ENCODE data around the gene CFAP68. TPM values are rescaled to one million over a fixed set of nuclear protein-coding genes. Genes with fewer than 3 reads are reported as not detected.

Gene CFAP68
- total RNA-seq, 1 donor from 2014 or later, result 26.0 TPM

DNA sequence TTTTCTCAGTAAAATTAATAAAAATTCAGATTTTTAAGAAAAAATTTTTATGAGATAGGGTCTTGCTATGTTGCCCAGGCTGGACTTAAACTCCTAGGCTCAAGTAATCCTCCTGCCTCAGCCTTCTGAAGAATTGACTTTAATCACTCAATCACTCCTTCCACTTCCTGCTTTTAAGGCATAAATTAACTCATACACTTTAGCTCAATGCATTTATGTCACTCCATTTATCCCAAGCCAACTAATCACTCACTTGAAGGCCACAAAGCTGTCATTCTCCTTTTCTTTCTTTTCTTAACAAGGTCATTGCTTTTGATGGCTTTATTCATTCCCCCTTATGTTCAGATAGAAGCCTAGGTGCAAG lies 8.8 kb upstream of the CFAP68 start:
- intact Hi-C loops (cut with micrococcal nuclease), result no loop called here
- H3K9me3 ChIP-seq (replicated peaks), result no peaks in the 10 kb centered on the region
- peaks cover 27% of the 10 kb centered on the region for H3K4me1 ChIP-seq
- no peak for DNase-seq
- H3K27me3 ChIP-seq (ENCODE audit: low read depth), result no peaks in the 10 kb centered on the region
- peak overlapping the region; percentile 96 for H3K27ac ChIP-seq (replicated peaks)
- peak overlapping the region; percentile 88 for H3K4me3 ChIP-seq
- peaks cover 41% of the 10 kb centered on the region for H3K36me3 ChIP-seq
- TF ChIP-seq, protein P1, sequence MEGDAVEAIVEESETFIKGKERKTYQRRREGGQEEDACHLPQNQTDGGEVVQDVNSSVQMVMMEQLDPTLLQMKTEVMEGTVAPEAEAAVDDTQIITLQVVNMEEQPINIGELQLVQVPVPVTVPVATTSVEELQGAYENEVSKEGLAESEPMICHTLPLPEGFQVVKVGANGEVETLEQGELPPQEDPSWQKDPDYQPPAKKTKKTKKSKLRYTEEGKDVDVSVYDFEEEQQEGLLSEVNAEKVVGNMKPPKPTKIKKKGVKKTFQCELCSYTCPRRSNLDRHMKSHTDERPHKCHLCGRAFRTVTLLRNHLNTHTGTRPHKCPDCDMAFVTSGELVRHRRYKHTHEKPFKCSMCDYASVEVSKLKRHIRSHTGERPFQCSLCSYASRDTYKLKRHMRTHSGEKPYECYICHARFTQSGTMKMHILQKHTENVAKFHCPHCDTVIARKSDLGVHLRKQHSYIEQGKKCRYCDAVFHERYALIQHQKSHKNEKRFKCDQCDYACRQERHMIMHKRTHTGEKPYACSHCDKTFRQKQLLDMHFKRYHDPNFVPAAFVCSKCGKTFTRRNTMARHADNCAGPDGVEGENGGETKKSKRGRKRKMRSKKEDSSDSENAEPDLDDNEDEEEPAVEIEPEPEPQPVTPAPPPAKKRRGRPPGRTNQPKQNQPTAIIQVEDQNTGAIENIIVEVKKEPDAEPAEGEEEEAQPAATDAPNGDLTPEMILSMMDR (IDR thresholded peaks at IDR 0.05; ENCODE audit: borderline replicate concordance), result no peak

DNA sequence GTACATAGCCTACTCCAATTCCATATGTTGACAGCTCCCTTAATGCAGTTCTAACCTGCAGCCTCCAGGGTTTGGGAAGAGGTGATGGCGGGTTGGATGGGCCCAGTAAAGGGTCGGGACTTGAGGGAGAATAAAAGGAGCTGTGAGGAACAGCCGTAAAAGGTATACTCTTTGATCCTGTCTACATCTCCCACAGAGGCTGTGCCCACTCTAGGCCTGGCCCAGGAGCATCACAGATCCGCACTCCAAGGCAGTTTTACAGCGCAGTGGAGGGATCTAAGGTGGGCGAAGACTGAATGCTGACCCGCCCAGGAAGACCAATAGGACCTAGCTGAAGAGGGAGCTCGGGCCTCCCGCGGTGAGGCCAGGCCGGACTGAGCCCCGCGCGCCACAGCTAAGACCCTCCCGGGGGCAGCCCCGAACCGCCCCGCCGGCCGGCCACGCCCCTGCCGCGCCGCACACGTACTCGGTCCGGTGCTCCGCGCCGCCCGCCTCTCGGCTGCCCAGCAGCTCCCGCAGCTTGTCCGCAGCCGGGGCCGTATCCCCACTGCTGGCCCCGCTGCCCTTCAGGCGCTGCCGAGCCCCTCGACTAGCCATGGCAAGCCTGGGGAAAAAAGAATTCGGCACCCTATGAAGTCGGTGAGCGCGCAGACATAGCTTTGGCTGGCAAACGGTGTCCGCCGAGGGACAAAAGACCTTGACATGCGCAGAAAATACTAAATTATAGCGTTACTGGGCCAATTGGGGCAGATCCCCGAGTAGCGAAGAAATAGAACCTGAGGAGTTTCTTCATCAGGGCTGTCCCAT lies 8.3 kb upstream of the CFAP68 start, which contains the start of gene ALG9:
Gene ALG9 (minus strand): TSS at position 696 of the 807 bp plus-strand sequence. CDS start 99 bp downstream, at position 597.
- TF ChIP-seq, protein P1 (IDR thresholded peaks at IDR 0.05; ENCODE audit: borderline replicate concordance), result peak; percentile 33
- DNase-seq, result peak; percentile 87
- Histone ChIP-seq H3K4me3 (peak within 1 kb of the TSS; percentile 88), H3K36me3 (peaks cover 40% of the 10 kb centered on the region), H3K27ac (replicated peaks) (peak within 1 kb of the TSS; percentile 96), H3K4me1 (peaks cover 27% of the 10 kb centered on the region), H3K27me3 (ENCODE audit: low read depth) (no peaks in the 10 kb centered on the region), H3K9me3 (replicated peaks) (no peaks in the 10 kb centered on the region)
- intact Hi-C loops (cut with micrococcal nuclease), result no loop called here

DNA sequence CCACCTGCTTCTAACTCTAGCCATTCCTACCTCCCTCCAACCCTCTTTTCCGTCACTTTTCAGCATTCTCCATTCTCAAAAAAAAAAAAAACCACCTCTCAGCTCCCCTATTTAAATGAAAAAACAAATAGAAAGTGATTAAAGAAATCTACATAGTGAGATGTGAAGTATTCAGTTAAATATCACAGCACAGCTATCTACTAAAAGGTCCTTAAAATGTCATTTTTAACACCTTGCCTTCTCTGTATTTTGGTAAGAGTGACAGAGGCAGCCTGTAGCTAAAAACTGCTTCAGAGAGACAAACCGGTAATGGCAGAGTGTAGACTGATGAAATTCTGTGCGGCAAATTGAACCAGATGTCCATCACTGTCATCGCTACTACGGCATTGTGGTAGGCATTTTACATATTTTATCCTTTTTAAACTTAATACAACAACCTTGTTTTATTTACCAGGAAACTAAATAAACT lies 7.6 kb upstream of the CFAP68 start:
- H3K4me1 ChIP-seq, result peaks cover 27% of the 10 kb centered on the region
- no peaks in the 10 kb centered on the region for H3K9me3 ChIP-seq (replicated peaks)
- H3K36me3 ChIP-seq, result peaks cover 36% of the 10 kb centered on the region
- no peaks in the 10 kb centered on the region for H3K27me3 ChIP-seq (ENCODE audit: low read depth)
- TF ChIP-seq, protein P1 (IDR thresholded peaks at IDR 0.05; ENCODE audit: borderline replicate concordance), result no peak
- H3K4me3 ChIP-seq, result peak overlapping the region; percentile 88
- H3K27ac ChIP-seq (replicated peaks), result peak overlapping the region; percentile 96
- no peak for DNase-seq
- intact Hi-C loops (cut with micrococcal nuclease), result no loop called here

DNA sequence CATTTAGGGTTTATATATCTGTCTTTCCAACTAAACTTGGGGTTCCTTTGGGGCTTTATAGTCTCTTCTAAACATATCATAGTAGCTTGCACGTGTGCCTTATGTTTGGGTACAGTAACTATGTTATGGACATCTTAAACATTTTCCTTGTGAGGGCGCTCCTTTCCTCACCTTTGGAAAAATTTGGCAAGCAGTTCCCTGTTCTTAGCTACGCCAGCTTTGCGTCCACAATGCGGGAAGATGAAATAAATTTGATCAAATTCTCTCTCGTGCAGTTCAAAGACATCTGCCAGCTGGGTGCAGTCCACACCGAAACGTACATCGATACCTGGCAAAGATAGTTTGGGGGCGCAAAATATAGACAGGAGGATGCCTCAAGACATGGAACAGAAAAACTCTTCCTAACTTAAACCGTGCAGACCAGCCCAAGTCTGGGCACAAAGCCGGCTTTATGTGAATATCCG lies 924 bp upstream of the CFAP68 start:
- H3K9me3 ChIP-seq (replicated peaks), result no peaks in the 10 kb centered on the region
- intact Hi-C loops (cut with micrococcal nuclease), result no loop called here
- no peak for DNase-seq
- peaks cover 10% of the 10 kb centered on the region for H3K36me3 ChIP-seq
- TF ChIP-seq, protein P1 (IDR thresholded peaks at IDR 0.05; ENCODE audit: borderline replicate concordance), result no peak
- peak overlapping the region; percentile 76 for H3K4me3 ChIP-seq
- H3K27me3 ChIP-seq (ENCODE audit: low read depth), result no peaks in the 10 kb centered on the region
- H3K27ac ChIP-seq (replicated peaks), result peak overlapping the region; percentile 96
- peaks cover 20% of the 10 kb centered on the region for H3K4me1 ChIP-seq

DNA sequence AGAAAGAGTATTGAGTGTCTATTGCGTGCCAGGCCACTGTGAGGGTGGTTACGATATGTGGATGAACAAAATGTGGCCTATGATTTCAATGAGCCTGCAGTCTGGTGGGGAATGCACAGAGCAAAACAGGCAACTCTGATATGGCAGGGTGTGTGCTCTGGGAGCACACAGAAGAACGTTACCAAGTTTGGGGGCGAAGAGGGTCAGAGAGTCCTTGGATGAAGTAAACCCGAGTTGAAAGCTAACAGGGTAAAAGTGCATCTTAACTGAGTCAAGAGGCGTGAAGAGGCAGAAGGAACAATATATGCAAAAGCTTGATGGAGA lies 258 bp downstream of the CFAP68 start:
- Histone ChIP-seq H3K9me3 (replicated peaks) (no peaks in the 10 kb centered on the region), H3K4me3 (peak overlapping the region; percentile 76), H3K27me3 (ENCODE audit: low read depth) (no peaks in the 10 kb centered on the region), H3K36me3 (peaks cover 10% of the 10 kb centered on the region), H3K4me1 (peaks cover 20% of the 10 kb centered on the region), H3K27ac (replicated peaks) (peak overlapping the region; percentile 96)
- TF ChIP-seq, protein P1 (IDR thresholded peaks at IDR 0.05; ENCODE audit: borderline replicate concordance), result no peak
- no peak for DNase-seq
- intact Hi-C loops (cut with micrococcal nuclease), result no loop called here
